GM19035 (cell line): ENCODE measurements around the gene SSX4.
"Not testable (repeated sequence)": the region's sequence is repeated elsewhere in the genome, so short reads cannot be mapped to it uniquely, and the experiment has no call there.

Source experiments
- ATAC-seq: cut with Tn5 transposase; IDR thresholded peaks from one replicate; pipeline ENCODE4 v1.9.1; 2021; ENCODE audit not compliant: unreplicated experiment

The SSX4 gene, protein sequence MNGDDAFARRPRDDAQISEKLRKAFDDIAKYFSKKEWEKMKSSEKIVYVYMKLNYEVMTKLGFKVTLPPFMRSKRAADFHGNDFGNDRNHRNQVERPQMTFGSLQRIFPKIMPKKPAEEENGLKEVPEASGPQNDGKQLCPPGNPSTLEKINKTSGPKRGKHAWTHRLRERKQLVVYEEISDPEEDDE

DNA sequence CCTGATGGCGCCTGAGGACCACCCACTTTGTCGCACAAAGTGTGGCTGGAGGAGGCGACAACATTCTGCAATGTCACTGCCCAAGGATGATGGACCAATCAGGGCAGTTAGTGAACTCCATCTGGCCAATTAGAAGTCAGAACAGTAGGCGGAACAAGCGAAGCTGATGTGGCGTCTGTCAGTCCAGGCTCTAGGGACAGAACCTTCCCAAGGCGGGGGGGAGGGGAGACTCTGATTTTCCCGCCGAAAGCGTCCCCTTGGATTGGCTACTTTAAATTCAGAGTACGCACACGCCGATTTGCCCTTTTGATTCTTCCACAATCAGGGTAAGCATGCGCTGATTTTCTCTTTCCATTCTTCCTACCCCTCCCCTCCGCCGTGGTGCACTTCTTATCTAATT is at the start of gene SSX4:
Gene SSX4, plus strand, starts transcription at position 301 of the 400 bp plus-strand sequence. CDS start 515 bp downstream, outside the sequence.
- not testable (repeated sequence) for ATAC-seq

DNA sequence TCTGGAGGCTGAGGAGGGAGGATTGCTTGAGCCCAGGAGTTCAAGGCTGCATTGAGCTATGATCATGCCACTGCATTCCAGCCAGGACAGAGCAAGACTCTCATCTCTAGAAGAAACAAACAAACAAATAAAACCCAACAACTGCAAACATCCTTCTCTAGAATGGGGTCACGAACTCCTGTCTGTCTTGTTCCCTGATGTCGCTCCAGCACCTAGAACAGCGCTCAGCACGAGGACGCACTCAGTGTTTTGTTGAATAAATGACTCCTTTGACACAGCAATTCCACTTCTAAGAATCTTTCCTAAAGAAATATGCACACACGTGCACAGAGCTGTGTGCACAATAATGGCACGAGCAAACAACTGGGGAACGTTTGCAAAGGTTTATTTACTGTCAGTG is 37.3 kb upstream of the SSX4 start:
- not testable (repeated sequence) for ATAC-seq

GRCh38 chrX:48356315-48357094 is 26.8 kb upstream of the SSX4 start, which contains the start of gene SSX3:
SSX3 (minus strand) TSS chrX:48356703; CDS start chrX:48355249, 1,454 bp downstream.
- not testable (repeated sequence) for ATAC-seq

- ATAC-seq, result no peak
Observed at GRCh38 chrX:48357681-48358080, 25.7 kb upstream of the SSX4 start.

DNA sequence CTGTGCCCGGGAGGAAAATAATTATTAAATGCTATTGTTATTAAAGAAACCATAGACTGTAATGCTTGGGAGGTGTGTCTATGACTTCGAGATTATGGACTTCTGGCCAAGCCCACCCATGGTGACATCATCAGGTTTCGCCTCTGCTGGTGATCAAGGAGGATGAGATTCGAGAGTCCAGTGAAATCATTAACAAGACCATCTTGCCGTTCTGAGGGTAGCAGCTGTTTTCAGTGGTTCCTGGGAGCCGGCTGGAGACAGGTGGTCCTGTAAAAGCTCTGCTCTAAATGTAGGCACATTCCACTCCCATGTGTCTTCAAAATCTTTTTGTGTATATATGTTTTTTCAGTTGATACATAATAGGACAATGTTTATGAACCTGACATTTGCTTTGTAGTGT is 24.1 kb upstream of the SSX4 start:
- not testable (repeated sequence) for ATAC-seq

DNA sequence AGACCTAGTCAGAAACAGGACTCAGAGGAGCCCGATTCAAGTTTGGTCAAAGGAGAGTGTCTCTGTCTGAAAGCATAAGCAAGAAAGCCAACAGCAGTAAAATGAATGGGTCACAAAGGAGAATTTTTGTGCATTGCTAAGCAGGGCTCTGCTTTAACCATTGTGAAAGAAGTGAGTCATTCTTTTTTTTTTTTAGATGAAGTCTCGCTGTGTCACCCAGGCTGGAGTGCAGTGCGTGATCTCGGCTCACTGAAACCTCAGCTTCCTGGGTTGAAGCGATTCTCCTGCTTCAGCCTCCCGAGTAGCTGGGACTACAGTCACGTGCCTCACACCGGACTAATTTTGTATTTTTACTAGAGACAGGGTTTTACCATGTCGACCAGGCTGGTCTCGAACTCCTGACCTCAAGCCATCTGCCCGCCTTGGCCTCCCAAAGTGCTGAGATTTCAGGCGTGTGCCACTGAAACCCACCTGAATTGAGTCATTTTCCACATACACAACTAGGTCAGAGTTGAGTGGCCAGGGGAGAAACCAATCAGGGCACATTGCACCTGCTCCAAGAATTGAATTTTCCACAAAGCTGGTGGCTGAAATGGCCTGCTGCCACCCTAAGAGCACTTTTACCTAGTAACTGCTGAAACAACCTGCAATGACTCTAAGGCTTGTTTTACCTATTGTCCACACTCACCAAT is 15.5 kb upstream of the SSX4 start:
- ATAC-seq, result not testable (repeated sequence)

DNA sequence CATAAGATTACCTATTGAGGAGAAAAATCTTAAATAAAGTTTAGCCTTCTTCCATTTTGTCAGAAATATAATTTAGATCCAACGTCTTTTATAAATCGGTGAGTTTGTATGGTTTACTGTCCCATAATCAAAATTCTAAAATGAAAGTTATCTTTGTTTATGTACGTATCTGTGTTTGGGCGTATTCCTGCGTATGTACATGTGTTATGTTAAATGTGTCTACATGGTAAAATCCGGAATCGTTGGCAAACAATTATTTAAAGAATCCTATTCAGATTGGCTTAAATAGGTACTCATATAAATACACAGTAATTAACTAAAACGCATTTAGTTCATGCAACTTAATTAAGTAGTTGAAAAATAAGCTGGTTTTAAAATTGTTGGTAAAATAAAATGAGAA is 12.9 kb upstream of the SSX4 start:
- ATAC-seq, result not testable (repeated sequence)

GRCh38 chrX:48396931-48397330 is 13.6 kb downstream of the SSX4 start:
- not testable (repeated sequence) for ATAC-seq

DNA sequence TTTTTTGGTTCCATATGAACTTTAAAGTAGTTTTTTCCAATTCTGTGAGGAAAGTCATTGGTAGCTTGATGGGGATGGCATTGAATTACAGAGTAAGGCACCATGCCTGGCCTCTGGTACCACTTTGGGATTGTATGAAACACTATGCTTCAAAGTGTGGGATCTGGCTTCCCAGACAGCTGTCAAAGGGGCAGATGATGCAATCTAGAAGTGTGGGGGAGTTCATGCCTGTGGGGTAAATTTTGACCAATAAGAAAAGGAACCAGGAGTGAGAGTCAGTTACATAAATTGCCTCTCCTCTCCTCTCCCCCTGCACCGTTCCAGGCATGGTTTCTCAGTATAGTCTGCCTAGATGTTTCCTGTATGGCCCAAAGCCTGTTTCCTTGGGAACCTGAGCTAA is 14.5 kb downstream of the SSX4 start:
- not testable (repeated sequence) for ATAC-seq

DNA sequence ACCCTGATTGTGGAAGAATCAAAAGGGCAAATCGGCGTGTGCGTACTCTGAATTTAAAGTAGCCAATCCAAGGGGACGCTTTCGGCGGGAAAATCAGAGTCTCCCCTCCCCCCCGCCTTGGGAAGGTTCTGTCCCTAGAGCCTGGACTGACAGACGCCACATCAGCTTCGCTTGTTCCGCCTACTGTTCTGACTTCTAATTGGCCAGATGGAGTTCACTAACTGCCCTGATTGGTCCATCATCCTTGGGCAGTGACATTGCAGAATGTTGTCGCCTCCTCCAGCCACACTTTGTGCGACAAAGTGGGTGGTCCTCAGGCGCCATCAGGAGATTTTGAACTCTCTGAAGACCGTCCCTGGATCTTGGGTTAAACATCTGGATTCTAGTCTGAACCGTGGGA is 28.5 kb downstream of the SSX4 start, which contains the start of gene SSX4B:
Gene SSX4B, minus strand, starts transcription at position 101 of the 400 bp plus-strand sequence. CDS start 588 bp downstream, outside the sequence.
- ATAC-seq, result not testable (repeated sequence)

- ATAC-seq, result not testable (repeated sequence)
Observed at GRCh38 chrX:48427027-48427716, 43.8 kb downstream of the SSX4 start.

DNA sequence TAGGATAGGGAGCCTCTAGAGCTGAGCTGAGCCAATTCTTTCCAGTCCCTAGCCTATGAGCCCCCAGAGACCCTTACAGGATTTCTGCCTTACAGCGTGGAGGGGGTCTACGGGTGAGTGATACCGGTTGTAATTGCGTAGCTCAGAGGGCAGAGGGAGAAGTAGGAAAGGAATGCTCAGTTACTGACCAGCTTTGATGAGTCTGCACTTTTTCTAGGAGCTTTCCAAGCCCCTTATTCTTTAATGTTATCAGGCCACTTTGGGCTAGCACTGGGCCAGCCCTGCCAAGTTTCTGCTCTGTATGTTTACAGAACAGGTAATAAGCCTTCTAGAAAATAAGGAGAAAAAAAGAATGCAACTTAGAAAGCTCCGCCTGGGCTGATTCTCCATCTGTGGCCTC is 46.3 kb downstream of the SSX4 start:
- not testable (repeated sequence) for ATAC-seq

DNA sequence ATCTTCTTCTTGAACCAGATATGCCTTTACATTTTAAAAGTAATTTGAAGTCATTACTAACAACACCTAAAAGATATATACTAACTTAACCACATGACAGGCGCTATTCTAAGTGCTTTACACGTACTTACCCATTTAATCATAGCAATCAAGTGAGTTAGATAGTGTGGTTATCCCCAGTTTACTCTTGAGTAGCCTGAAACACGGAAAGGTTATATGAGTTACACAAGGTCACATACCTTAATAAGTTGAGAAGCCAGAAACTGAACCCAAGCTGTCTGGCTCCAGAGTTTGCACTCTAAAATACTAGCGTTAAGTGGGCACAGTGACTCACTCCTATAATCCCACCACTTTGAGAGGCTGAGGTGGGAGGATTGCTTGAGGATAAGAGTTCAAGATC is 46.8 kb downstream of the SSX4 start:
- not testable (repeated sequence) for ATAC-seq

GRCh38 chrX:48433713-48434112 is 50.4 kb downstream of the SSX4 start:
- not testable (repeated sequence) for ATAC-seq
